GM12878 (cell line): Measurements from ENCODE around the gene TSEN54. TPM values are rescaled to one million over a fixed set of nuclear protein-coding genes. Genes with fewer than 3 reads are reported as not detected.
A peak's percentile ranks its signal among the peaks of the same experiment; 100 is the strongest.

ENCODE experiments used
- ATAC-seq: fragments of 200-7000 bp; cut with Tn5 transposase; 3 replicates; pipeline ENCODE4 v1.9.1; 2020; ENCODE audit warnings: mild to moderate bottlenecking, moderate library complexity
- BruUV-seq: library from RNA; stranded (reverse); fragments of 400-500 nt; replicated peaks from 2 replicates; lab custom pipeline; 2021; lab: Mats Ljungman, UMichigan
- CTCF ChIA-PET: fragments of 300-600 bp; sonication (Branson Sonifier 250); formaldehyde crosslinking; extraction: SDS; loops from one replicate; lab custom pipeline; 2021; ENCODE audit warnings: inconsistent platforms; lab: Yijun Ruan, JAX
- POLR2A ChIA-PET: fragments of 350-600 bp; formaldehyde crosslinking; extraction: SDS; loops from one replicate; lab custom pipeline; 2021; ENCODE audit warnings: inconsistent platforms; lab: Charles Lee
- RAD21 ChIA-PET: fragments of 300-600 bp; sonication (Branson Sonifier 250); formaldehyde crosslinking; loops from one replicate; lab custom pipeline; 2023; ENCODE audit warnings: antibody characterized with exemption; ENCODE audit not compliant: unreplicated experiment; lab: Charles Lee
- SMC1A ChIA-PET: fragments of 300-600 bp; sonication (Branson Sonifier 250); formaldehyde crosslinking; loops from one replicate; lab custom pipeline; 2023; ENCODE audit not compliant: unreplicated experiment, uncharacterized antibody; lab: Charles Lee
- DNase-seq: peaks from one replicate; pipeline ENCODE4 v3.0.0-alpha.2; 2011; ENCODE audit warnings: low read depth, low spot score
- FAIRE-seq: peaks from 3 replicates; lab custom pipeline; 2011; peaks lifted over from hg19 to GRCh38; lab: Jason Lieb, UNC
- H2AFZ ChIP-seq: 2 replicates; pipeline ENCODE4 v1.6.0; 2011; ENCODE audit warnings: low read depth, low read length, control low read depth; ENCODE audit not compliant: control insufficient read depth
- H3K27ac ChIP-seq: 2 replicates; pipeline ENCODE4 v1.5.1; 2011; ENCODE audit warnings: control low read depth; ENCODE audit not compliant: control insufficient read depth, insufficient read depth
- H3K27me3 ChIP-seq, 2 experiments: replicated peaks in 1 of 2; 2 replicates each; pipeline versions ENCODE4 v1.6.0 to v1.6.1; 2011; ENCODE audit warnings: low read length in 1 of 2; ENCODE audit not compliant: control insufficient read depth in 2 of 2, insufficient read depth in 2 of 2
- H3K36me3 ChIP-seq, 2 experiments: 2 replicates each; pipeline ENCODE4 v1.5.1; 2011; ENCODE audit warnings: low read length in 1 of 2; ENCODE audit not compliant: control insufficient read depth in 2 of 2, insufficient read depth in 2 of 2
- H3K4me1 ChIP-seq: 2 replicates; pipeline ENCODE4 v1.6.1; 2011; ENCODE audit warnings: mild to moderate bottlenecking, low read length, moderate library complexity, mixed read lengths; ENCODE audit not compliant: control insufficient read depth, insufficient read depth
- H3K4me2 ChIP-seq: 2 replicates; pipeline ENCODE4 v1.6.0; 2011; ENCODE audit warnings: control low read depth; ENCODE audit not compliant: control insufficient read depth, insufficient read depth
- H3K4me3 ChIP-seq: fragments of 200-600 bp; sonication (generic); 2 replicates; pipeline ENCODE4 v1.5.1; 2016
- H3K79me2 ChIP-seq: 2 replicates; pipeline ENCODE4 v1.6.0; 2011; ENCODE audit warnings: low read length; ENCODE audit not compliant: control insufficient read depth, insufficient read depth
- H3K9ac ChIP-seq: 2 replicates; pipeline ENCODE4 v1.8.0; 2011; ENCODE audit warnings: low read length, control low read depth, mixed read lengths; ENCODE audit not compliant: control insufficient read depth, insufficient read depth
- H3K9me3 ChIP-seq: replicated peaks from 3 replicates; pipeline ENCODE4 v1.5.1; 2011; ENCODE audit warnings: mild to moderate bottlenecking, low read length; ENCODE audit not compliant: control insufficient read depth, insufficient read depth
- H4K20me1 ChIP-seq: 2 replicates; pipeline ENCODE4 v1.6.0; 2011; ENCODE audit not compliant: control insufficient read depth, insufficient read depth
- BHLHE40 ChIP-seq, 2 experiments: fragments of 450-650 bp in 1 of 2; IDR thresholded peaks; 2 replicates each; pipeline ENCODE4 v1.6.1; 2011 to 2017; ENCODE audit warnings: low read depth in 2 of 2, borderline replicate concordance in 1 of 2, improper control_type of control experiment in 1 of 2, low read length in 1 of 2, mild to moderate bottlenecking in 1 of 2
- CBX5 ChIP-seq: sonication (generic); IDR thresholded peaks from 2 replicates; pipeline ENCODE4 v1.6.1; 2016; ENCODE audit warnings: low read depth, moderate library complexity, mild to moderate bottlenecking, inconsistent platforms
- CREM ChIP-seq: IDR thresholded peaks from 2 replicates; pipeline ENCODE4 v1.6.1; 2014; ENCODE audit warnings: antibody characterized with exemption, low read depth
- DPF2 ChIP-seq: fragments of 450-650 bp; IDR thresholded peaks from 2 replicates; pipeline ENCODE4 v1.6.1; 2017; ENCODE audit warnings: mild to moderate bottlenecking
- FOXM1 ChIP-seq: IDR thresholded peaks from 2 replicates; pipeline ENCODE4 v1.6.1; 2012; ENCODE audit warnings: low read depth, mild to moderate bottlenecking, inconsistent platforms, low read length, moderate library complexity
- HDAC2 ChIP-seq: fragments of 200-600 bp; sonication (generic); IDR thresholded peaks from 2 replicates; pipeline ENCODE4 v1.6.1; 2017
- KLF5 ChIP-seq: fragments of 450-650 bp; IDR thresholded peaks from 2 replicates; pipeline ENCODE4 v1.6.1; 2014; ENCODE audit warnings: mild to moderate bottlenecking; ENCODE audit not compliant: partially characterized antibody
- NFIC ChIP-seq: IDR thresholded peaks from 2 replicates; pipeline ENCODE4 v1.6.1; 2012; ENCODE audit warnings: low read depth, mild to moderate bottlenecking, inconsistent platforms, low read length, moderate library complexity
- NFYB ChIP-seq: IDR thresholded peaks from 2 replicates; pipeline ENCODE4 v1.6.1; 2011; ENCODE audit warnings: low read depth, mild to moderate bottlenecking, low read length, improper control_type of control experiment, moderate library complexity; ENCODE audit not compliant: insufficient read depth
- NR2F1 ChIP-seq: fragments of 450-650 bp; conservative IDR thresholded peaks from 2 replicates; pipeline ENCODE4 v1.6.1; 2017; ENCODE audit warnings: mild to moderate bottlenecking
- NRF1 ChIP-seq: conservative IDR thresholded peaks from 2 replicates; pipeline ENCODE4 v1.6.1; 2011; ENCODE audit warnings: mild to moderate bottlenecking, low read depth, low read length, improper control_type of control experiment
- RB1 ChIP-seq: fragments of 450-650 bp; formaldehyde crosslinking; IDR thresholded peaks from 2 replicates; pipeline ENCODE4 v1.6.1; 2017; ENCODE audit warnings: mild to moderate bottlenecking, borderline replicate concordance
- RFX5 ChIP-seq: IDR thresholded peaks from 2 replicates; pipeline ENCODE4 v1.6.1; 2011; ENCODE audit warnings: low read depth, low read length, improper control_type of control experiment
- SPI1 ChIP-seq: IDR thresholded peaks from 2 replicates; pipeline ENCODE4 v1.6.1; 2011; ENCODE audit warnings: low read depth, mild to moderate bottlenecking, low read length, moderate library complexity, borderline replicate concordance; ENCODE audit not compliant: insufficient read depth
- STAT3 ChIP-seq: IDR thresholded peaks from 2 replicates; pipeline ENCODE4 v1.6.1; 2011; ENCODE audit warnings: low read depth, low read length, improper control_type of control experiment
- YY1 ChIP-seq: IDR thresholded peaks from 2 replicates; pipeline ENCODE4 v1.6.1; 2011; ENCODE audit warnings: low read depth, mild to moderate bottlenecking, low read length
- WGBS: methylation state at CpG from one replicate; pipeline ENCODE4 v1.1.6; 2016; ENCODE audit warnings: low lambda C conversion rate; ENCODE audit not compliant: insufficient replicate concordance, insufficient coverage; ENCODE audit errors: missing lambda C conversion rate; 5-methylcytosine and 5-hydroxymethylcytosine counted together
- in situ Hi-C: fragments of 300-500 bp; cut with MboI; formaldehyde crosslinking; loops from 9 replicates; pipeline ENCODE4 v1.14.3; 2018; ENCODE audit warnings: mixed read lengths
- intact Hi-C: fragments of 100-400 bp; cut with micrococcal nuclease; formaldehyde crosslinking; loops from one replicate; pipeline ENCODE4 v1.14.2; 2022; ENCODE audit not compliant: unreplicated experiment
- polyA plus RNA-seq, 11 experiments: library from polyadenylated mRNA; depleted of rRNA in 4 of 11; unstranded in 6 of 11; stranded (reverse) in 5 of 11; fragments of >200 nt; fragmentation: Nextera tagmentation in 4 of 11; fragmentation: Illumina TruSeq in 1 of 11; extraction: Ambion mirVana in 4 of 11; extraction: Trizol in 1 of 11; gene quantifications; 1 replicate in 1 of 11; 2 replicates in 10 of 11; pipeline versions ENCODE4 v1.2.1 to v1.2.3, GENCODE V29; 2011 to 2016; ENCODE audit warnings: inconsistent platforms in 2 of 11, missing spikeins in 2 of 11, low read depth in 1 of 11
- total RNA-seq, 4 experiments: library from RNA; depleted of rRNA in 3 of 4; stranded (reverse); fragments of >200 nt in 3 of 4; fragmentation: Illumina TruSeq in 1 of 4; extraction: Trizol in 1 of 4; gene quantifications; 2 replicates each; pipeline versions ENCODE4 v1.2.1 to v1.2.3, GENCODE V29; 2013 to 2021
- TF ChIP-seq, protein P1 (sequence below): IDR thresholded peaks from 2 replicates; pipeline ENCODE4 v1.6.1; 2012; ENCODE audit warnings: mild to moderate bottlenecking, low read depth, low read length
- TF ChIP-seq, protein P2 (sequence below): fragments of 450-650 bp; IDR thresholded peaks from 2 replicates; pipeline ENCODE4 v1.6.1; 2017; ENCODE audit warnings: mild to moderate bottlenecking, moderate library complexity

TSEN54 gene
- total and polyA plus RNA-seq, 10 of the 15 experiments (the other 5 are each of a cell fraction or from before 2014, with no cell fraction given) = 7.1 to 48.0 (median 41.1) TPM

DNA sequence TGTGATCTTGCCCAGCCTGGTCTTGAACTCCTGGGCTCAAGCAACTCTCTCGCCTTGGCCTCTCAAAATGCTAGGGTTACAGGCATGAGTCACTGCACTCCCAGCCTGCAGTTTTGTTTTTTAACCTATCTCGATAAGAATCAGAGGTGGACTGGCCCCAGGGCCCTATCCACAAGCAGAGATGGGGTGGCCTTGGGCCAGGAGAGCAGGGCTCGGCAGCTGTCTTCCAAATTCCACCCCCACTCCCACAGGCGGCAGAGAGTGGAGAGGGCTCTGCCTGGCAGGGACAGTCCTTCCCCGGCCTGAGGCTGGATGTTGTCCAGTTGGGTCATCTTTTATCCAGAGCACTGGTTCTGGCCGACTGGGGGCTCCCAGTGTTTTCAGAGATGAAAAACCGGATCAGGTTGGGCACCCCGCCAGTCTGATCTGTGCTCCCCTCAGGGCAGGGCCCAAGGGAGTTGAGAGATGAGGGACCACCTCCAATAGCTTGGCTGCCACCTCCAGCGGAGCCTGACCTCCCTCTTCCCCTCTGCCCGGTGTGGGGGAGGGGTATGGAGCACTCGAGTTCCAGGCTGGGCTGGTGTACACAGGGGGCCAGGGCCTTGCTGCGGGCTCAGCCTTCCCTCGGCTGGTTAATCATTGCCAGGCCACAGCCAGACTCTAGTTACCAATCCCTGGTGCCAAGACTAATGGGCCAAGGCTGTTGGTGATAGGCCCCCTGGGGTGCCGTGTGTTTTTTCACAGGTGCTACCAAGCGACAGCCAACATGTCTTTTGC lies 40.9 kb downstream of the TSEN54 start:
- no peak for TF ChIP-seq NFIC
- TF ChIP-seq FOXM1 = no peak
- TF ChIP-seq, protein P1, sequence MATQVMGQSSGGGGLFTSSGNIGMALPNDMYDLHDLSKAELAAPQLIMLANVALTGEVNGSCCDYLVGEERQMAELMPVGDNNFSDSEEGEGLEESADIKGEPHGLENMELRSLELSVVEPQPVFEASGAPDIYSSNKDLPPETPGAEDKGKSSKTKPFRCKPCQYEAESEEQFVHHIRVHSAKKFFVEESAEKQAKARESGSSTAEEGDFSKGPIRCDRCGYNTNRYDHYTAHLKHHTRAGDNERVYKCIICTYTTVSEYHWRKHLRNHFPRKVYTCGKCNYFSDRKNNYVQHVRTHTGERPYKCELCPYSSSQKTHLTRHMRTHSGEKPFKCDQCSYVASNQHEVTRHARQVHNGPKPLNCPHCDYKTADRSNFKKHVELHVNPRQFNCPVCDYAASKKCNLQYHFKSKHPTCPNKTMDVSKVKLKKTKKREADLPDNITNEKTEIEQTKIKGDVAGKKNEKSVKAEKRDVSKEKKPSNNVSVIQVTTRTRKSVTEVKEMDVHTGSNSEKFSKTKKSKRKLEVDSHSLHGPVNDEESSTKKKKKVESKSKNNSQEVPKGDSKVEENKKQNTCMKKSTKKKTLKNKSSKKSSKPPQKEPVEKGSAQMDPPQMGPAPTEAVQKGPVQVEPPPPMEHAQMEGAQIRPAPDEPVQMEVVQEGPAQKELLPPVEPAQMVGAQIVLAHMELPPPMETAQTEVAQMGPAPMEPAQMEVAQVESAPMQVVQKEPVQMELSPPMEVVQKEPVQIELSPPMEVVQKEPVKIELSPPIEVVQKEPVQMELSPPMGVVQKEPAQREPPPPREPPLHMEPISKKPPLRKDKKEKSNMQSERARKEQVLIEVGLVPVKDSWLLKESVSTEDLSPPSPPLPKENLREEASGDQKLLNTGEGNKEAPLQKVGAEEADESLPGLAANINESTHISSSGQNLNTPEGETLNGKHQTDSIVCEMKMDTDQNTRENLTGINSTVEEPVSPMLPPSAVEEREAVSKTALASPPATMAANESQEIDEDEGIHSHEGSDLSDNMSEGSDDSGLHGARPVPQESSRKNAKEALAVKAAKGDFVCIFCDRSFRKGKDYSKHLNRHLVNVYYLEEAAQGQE = no peak
- no peak for TF ChIP-seq SPI1
- no peak for TF ChIP-seq KLF5
- TF ChIP-seq RFX5 = no peak
- no peak for TF ChIP-seq NFYB
- no peak for TF ChIP-seq BHLHE40 (IDR thresholded peaks at IDR 0.05; ENCODE audit: borderline replicate concordance in 1 of 2, low read depth in 2 of 2, low read length in 1 of 2)
- TF ChIP-seq DPF2 = no peak
- no peak for TF ChIP-seq CREM
- no peak for TF ChIP-seq STAT3
- TF ChIP-seq NRF1 = no peak
- no peak for TF ChIP-seq HDAC2
- no peak for TF ChIP-seq CBX5
- no peak for TF ChIP-seq RB1
- TF ChIP-seq YY1 = no peak
- TF ChIP-seq, protein P2, sequence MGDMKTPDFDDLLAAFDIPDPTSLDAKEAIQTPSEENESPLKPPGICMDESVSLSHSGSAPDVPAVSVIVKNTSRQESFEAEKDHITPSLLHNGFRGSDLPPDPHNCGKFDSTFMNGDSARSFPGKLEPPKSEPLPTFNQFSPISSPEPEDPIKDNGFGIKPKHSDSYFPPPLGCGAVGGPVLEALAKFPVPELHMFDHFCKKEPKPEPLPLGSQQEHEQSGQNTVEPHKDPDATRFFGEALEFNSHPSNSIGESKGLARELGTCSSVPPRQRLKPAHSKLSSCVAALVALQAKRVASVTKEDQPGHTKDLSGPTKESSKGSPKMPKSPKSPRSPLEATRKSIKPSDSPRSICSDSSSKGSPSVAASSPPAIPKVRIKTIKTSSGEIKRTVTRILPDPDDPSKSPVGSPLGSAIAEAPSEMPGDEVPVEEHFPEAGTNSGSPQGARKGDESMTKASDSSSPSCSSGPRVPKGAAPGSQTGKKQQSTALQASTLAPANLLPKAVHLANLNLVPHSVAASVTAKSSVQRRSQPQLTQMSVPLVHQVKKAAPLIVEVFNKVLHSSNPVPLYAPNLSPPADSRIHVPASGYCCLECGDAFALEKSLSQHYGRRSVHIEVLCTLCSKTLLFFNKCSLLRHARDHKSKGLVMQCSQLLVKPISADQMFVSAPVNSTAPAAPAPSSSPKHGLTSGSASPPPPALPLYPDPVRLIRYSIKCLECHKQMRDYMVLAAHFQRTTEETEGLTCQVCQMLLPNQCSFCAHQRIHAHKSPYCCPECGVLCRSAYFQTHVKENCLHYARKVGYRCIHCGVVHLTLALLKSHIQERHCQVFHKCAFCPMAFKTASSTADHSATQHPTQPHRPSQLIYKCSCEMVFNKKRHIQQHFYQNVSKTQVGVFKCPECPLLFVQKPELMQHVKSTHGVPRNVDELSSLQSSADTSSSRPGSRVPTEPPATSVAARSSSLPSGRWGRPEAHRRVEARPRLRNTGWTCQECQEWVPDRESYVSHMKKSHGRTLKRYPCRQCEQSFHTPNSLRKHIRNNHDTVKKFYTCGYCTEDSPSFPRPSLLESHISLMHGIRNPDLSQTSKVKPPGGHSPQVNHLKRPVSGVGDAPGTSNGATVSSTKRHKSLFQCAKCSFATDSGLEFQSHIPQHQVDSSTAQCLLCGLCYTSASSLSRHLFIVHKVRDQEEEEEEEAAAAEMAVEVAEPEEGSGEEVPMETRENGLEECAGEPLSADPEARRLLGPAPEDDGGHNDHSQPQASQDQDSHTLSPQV = no peak
- TF ChIP-seq NR2F1 = no peak
- no peak for FAIRE-seq
- H3K9ac ChIP-seq = no peak overlapping the region
- no peaks in the 10 kb centered on the region for H3K79me2 ChIP-seq
- no peak overlapping the region for H3K4me3 ChIP-seq
- H3K4me1 ChIP-seq = no peaks in the 10 kb centered on the region
- no peaks in the 10 kb centered on the region for H3K36me3 ChIP-seq
- no peak overlapping the region for H3K4me2 ChIP-seq
- no TSS peak for BruUV-seq
- SMC1A ChIA-PET = interaction anchor here (0.6 kb wide), 1 partner anchor 127 kb away, joined by 3 read pairs; no protein-coding TSS in a partner anchor
- RAD21 ChIA-PET = no interaction called here
- POLR2A ChIA-PET = no interaction called here
- no peaks in the 10 kb centered on the region for H4K20me1 ChIP-seq
- DNase-seq = no peak
- intact Hi-C loops = no loop called here
- no peak overlapping the region for H2AFZ ChIP-seq
- in situ Hi-C loops = no loop called here
- no peaks in the 10 kb centered on the region for H3K27me3 ChIP-seq
- ATAC-seq = peak; percentile 54; the same call in 2 of the 3 replicates
- no peak overlapping the region for H3K27ac ChIP-seq
- CTCF ChIA-PET = no interaction called here
- no peaks in the 10 kb centered on the region for H3K9me3 ChIP-seq
- 33% methylated on average over 15 of the region's 15 CpGs for WGBS
